Endothelial cell (in vitro differentiated cells): ENCODE data around the gene MB21D2. TPM values are rescaled to one million over a fixed set of nuclear protein-coding genes. Genes with fewer than 3 reads are reported as not detected.

Experiments
- DNase-seq: peaks from one replicate; pipeline ENCODE4 v3.0.0; 2021; ENCODE audit warnings: low spot score
- H3K27ac Mint-ChIP-seq: one replicate; pipeline ENCODE4 v1.8.0; 2021; ENCODE audit warnings: mixed read lengths, inconsistent platforms; ENCODE audit not compliant: unreplicated experiment
- H3K27me3 Mint-ChIP-seq: one replicate; pipeline ENCODE4 v1.8.0; 2021; ENCODE audit warnings: mild to moderate bottlenecking, moderate library complexity, mixed read lengths, inconsistent platforms; ENCODE audit not compliant: unreplicated experiment
- H3K36me3 Mint-ChIP-seq: one replicate; pipeline ENCODE4 v1.8.0; 2021; ENCODE audit warnings: mild to moderate bottlenecking, low read depth, mixed read lengths, inconsistent platforms; ENCODE audit not compliant: unreplicated experiment
- H3K4me1 Mint-ChIP-seq: one replicate; pipeline ENCODE4 v1.8.0; 2021; ENCODE audit warnings: mild to moderate bottlenecking, mixed read lengths, inconsistent platforms; ENCODE audit not compliant: unreplicated experiment
- H3K4me3 Mint-ChIP-seq: one replicate; pipeline ENCODE4 v1.8.0; 2021; ENCODE audit warnings: mild to moderate bottlenecking, mixed read lengths, inconsistent platforms; ENCODE audit not compliant: unreplicated experiment
- H3K9me3 Mint-ChIP-seq: one replicate; pipeline ENCODE4 v1.8.0; 2021; ENCODE audit warnings: mixed read lengths, inconsistent platforms; ENCODE audit not compliant: unreplicated experiment
- total RNA-seq: library from RNA; stranded (reverse); fragmentation: NEBNext Ultra II Directional; extraction: Animal tissue kit (Norgen Biotek cat#: 25700); gene quantifications from one replicate; pipeline ENCODE4 v1.2.1, GENCODE V29; 2021; ENCODE audit not compliant: unreplicated experiment
- TF ChIP-seq, protein P1 (sequence below): fragments of 200-600 bp; sonication (generic); IDR thresholded peaks from one replicate; pipeline ENCODE4 v1.5.0; 2021; ENCODE audit warnings: antibody characterized with exemption; ENCODE audit not compliant: unreplicated experiment

The MB21D2 gene
- total RNA-seq, 1 donor from 2014 or later = 4.3 TPM

DNA sequence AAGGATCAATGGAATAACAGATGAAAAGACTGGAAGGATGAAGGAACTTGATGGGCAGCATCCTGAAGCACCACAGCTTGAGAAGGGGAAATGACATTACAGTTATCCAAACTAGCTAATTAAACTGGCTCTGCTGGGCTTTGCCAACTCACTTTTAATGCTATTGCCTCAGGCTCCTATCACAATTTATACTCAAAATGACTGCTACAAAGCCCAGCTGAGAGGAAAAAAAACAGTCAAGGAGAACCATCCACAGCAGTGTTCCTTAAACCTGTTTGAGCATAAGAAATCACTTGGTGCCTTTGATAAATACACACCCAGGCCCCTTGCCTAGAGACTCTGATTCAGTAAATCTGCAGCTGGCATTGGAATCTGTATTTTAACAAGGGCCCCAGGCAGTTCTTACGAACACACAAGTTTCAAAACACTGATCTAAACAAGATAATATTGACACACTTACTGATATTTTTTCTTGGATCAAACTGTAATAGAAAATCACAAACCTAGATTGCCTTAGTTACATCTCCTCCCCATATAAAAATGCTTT, 85.8 kb downstream of the MB21D2 start:
- peaks cover 3% of the 10 kb centered on the region for H3K27me3 Mint-ChIP-seq
- no peak for DNase-seq
- TF ChIP-seq, protein P1, sequence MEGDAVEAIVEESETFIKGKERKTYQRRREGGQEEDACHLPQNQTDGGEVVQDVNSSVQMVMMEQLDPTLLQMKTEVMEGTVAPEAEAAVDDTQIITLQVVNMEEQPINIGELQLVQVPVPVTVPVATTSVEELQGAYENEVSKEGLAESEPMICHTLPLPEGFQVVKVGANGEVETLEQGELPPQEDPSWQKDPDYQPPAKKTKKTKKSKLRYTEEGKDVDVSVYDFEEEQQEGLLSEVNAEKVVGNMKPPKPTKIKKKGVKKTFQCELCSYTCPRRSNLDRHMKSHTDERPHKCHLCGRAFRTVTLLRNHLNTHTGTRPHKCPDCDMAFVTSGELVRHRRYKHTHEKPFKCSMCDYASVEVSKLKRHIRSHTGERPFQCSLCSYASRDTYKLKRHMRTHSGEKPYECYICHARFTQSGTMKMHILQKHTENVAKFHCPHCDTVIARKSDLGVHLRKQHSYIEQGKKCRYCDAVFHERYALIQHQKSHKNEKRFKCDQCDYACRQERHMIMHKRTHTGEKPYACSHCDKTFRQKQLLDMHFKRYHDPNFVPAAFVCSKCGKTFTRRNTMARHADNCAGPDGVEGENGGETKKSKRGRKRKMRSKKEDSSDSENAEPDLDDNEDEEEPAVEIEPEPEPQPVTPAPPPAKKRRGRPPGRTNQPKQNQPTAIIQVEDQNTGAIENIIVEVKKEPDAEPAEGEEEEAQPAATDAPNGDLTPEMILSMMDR = no peak
- H3K4me3 Mint-ChIP-seq = no peak overlapping the region
- no peak overlapping the region for H3K27ac Mint-ChIP-seq
- no peaks in the 10 kb centered on the region for H3K9me3 Mint-ChIP-seq
- H3K4me1 Mint-ChIP-seq = peaks cover 5% of the 10 kb centered on the region
- no peaks in the 10 kb centered on the region for H3K36me3 Mint-ChIP-seq

DNA sequence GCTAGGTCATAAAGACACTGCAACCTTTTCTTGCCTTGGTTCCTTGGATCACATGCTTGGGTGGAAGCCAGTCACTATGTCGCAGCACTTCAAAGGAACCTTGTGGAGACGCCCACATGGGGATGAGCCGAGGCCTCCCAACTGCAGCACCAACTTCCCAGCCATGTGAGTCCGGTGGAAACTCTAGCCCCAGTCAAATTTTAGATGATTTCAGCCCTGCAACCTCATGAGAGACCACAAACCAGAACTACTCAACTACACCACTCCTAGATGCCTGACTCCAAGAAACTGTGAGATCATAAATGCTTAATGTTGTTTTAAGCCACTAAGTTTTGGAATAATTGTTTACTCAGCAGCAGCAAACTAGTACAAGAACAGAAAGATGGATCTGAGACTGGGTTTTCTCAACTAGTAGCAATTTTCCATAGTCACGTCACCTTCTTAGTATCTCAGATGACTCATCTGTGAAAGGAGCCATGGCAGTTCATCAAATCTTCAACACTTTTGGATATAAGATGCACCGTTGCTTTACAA, 86.5 kb downstream of the MB21D2 start:
- no peak for DNase-seq
- Mint-ChIP-seq H3K27me3 (peaks cover 3% of the 10 kb centered on the region), H3K27ac (no peak overlapping the region), H3K4me3 (no peak overlapping the region), H3K9me3 (no peaks in the 10 kb centered on the region), H3K4me1 (peaks cover 5% of the 10 kb centered on the region), H3K36me3 (no peaks in the 10 kb centered on the region)
- TF ChIP-seq, protein P1 = no peak

DNA sequence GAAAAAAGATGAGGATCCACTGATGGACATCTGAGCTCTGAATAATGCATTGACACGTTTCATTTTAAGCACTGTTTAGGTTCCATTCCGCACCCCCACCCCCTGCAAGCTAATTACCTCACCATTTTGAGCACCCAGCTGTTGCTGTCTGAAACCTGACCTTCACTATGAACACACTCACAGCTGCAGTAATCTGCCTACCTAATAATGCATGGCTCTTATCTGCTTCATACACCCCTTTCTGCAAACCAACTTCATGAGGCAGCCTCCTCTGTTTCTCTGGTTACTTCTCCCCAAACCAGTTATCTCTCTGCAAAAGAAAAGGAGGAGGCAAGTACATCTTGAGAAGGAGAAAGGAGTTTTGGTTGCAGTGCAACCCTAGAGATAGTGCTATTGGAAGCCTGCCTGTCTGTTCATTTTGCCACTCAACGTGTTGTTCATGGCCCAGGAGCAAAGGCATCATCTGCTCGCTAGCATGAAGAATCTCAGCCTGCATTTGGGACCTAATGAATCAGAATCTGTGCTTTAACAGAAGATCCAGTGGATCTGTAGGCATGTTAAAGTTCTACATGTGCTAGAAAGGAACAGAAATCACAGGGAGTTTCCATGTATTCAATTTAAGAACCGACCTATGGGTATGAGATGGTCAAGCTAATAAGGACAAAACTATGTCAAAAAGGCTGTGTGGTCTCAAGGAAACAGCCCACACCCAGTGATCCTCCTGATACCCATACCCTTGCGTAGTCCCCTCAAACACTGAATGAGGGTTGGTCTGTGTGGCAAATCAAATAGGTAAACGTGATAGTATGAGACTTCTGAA, 87.2 kb downstream of the MB21D2 start:
- Mint-ChIP-seq H3K27me3 (peaks cover 3% of the 10 kb centered on the region), H3K9me3 (no peaks in the 10 kb centered on the region), H3K36me3 (no peaks in the 10 kb centered on the region), H3K4me1 (peaks cover 2% of the 10 kb centered on the region), H3K27ac (no peak overlapping the region), H3K4me3 (no peak overlapping the region)
- DNase-seq = no peak
- TF ChIP-seq, protein P1 = no peak

DNA sequence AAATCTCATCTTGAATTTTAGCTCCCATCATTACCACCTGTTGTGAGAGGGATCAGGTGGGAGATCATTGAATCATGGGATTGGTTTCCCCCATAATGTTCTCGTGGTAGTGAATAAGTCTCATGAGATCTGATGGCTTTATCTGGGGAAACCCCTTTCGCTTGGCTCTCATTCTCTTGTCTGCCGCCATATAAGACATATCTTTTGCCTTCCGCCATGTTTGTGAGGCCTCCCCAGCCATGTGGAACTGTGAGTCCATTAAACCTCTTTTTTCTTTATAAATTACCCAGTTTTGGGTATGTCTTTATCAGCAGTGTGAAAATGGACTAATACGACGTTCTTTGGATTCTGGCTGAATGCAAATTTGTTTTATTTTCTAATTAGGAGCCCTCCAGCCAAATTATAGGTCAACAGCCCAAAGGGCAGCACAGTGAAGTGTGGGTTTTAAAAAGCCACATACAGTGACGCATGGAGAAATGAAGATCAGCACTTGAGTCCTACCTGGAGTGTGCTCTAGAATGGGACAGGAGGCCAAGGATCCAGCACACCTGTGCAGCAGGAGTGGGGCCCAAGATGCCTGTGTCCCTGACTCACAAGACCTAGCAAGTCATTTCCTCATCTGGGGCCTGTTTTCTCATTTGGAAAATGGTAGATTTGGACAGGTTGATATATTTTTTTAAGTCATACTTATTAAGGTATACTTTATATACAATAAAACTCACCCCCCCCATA, 89.6 kb downstream of the MB21D2 start:
- no peak overlapping the region for H3K4me3 Mint-ChIP-seq
- no peak overlapping the region for H3K27ac Mint-ChIP-seq
- H3K4me1 Mint-ChIP-seq = no peaks in the 10 kb centered on the region
- H3K36me3 Mint-ChIP-seq = no peaks in the 10 kb centered on the region
- TF ChIP-seq, protein P1 = no peak
- H3K27me3 Mint-ChIP-seq = peaks cover 2% of the 10 kb centered on the region
- no peaks in the 10 kb centered on the region for H3K9me3 Mint-ChIP-seq
- no peak for DNase-seq
